Upper lobe of right lung (tissue), 1 donor: ENCODE results near the gene CSDE1. TPM values are rescaled to one million over a fixed set of nuclear protein-coding genes. Genes with fewer than 3 reads are reported as not detected.

Experiments
- ATAC-seq: fragments of 200-7000 bp; cut with Tn5 transposase; one replicate; pipeline ENCODE4 v1.9.1; 2020; ENCODE audit warnings: mild to moderate bottlenecking, moderate library complexity
- DNase-seq: peaks from one replicate; pipeline ENCODE4 v3.0.0-alpha.2; 2020
- H3K27ac ChIP-seq: fragments of 200-600 bp; one replicate; pipeline ENCODE4 v1.8.0; 2022
- H3K27me3 ChIP-seq: fragments of 200-600 bp; one replicate; pipeline ENCODE4 v1.8.0; 2022; ENCODE audit warnings: mild to moderate bottlenecking
- H3K36me3 ChIP-seq: fragments of 200-600 bp; one replicate; pipeline ENCODE4 v1.8.0; 2022
- H3K4me1 ChIP-seq: fragments of 200-600 bp; one replicate; pipeline ENCODE4 v1.8.0; 2022
- H3K4me3 ChIP-seq: fragments of 200-600 bp; one replicate; pipeline ENCODE4 v1.8.0; 2022; ENCODE audit warnings: mild to moderate bottlenecking
- H3K9me3 ChIP-seq: fragments of 200-600 bp; one replicate; pipeline ENCODE4 v1.8.0; 2022
- CTCF ChIP-seq: fragments of 200-600 bp; IDR thresholded peaks from one replicate; pipeline ENCODE4 v1.8.0; 2022; ENCODE audit warnings: antibody characterized with exemption
- intact Hi-C: fragments of 100-400 bp; cut with DNase I; formaldehyde crosslinking; loops from one replicate; pipeline ENCODE4 v1.11.0; 2022
- total RNA-seq: library from RNA; stranded (reverse); fragmentation: NEBNext Ultra II Directional; extraction: Animal tissue kit (Norgen Biotek cat#: 25700); gene quantifications from one replicate; pipeline ENCODE4 v1.2.1, GENCODE V29; 2021
- donor health status: DM: no; HTN: yes; CAD: no; lungs with severe emphysema.

CSDE1 gene
- total RNA-seq, 1 donor from 2014 or later, result 551 TPM

GRCh38 chr1:114671011-114671938 lies 86.5 kb downstream of the CSDE1 start:
- ATAC-seq (no peak), DNase-seq (no peak)
- no peaks in the 10 kb centered on the region for H3K27me3 ChIP-seq
- no peaks in the 10 kb centered on the region for H3K9me3 ChIP-seq
- no peaks in the 10 kb centered on the region for H3K36me3 ChIP-seq
- intact Hi-C loops, result no loop called here
- H3K4me3 ChIP-seq, result peak overlapping the region; percentile 72
- TF ChIP-seq CTCF, result peak; percentile 39
- peak overlapping the region; percentile 7 for H3K27ac ChIP-seq
- H3K4me1 ChIP-seq, result peaks cover 8% of the 10 kb centered on the region

GRCh38 chr1:114670083-114671010 lies 87.4 kb downstream of the CSDE1 start:
- intact Hi-C loops, result no loop called here
- TF ChIP-seq CTCF, result peak; percentile 26
- Histone ChIP-seq H3K4me1 (peaks cover 8% of the 10 kb centered on the region), H3K27ac (peak overlapping the region; percentile 84), H3K9me3 (no peaks in the 10 kb centered on the region), H3K27me3 (no peaks in the 10 kb centered on the region), H3K4me3 (peak overlapping the region; percentile 72), H3K36me3 (no peaks in the 10 kb centered on the region)
- ATAC-seq (peak; percentile 98), DNase-seq (peak; percentile 98)

- peak; percentile 72 for ATAC-seq
- no peak for TF ChIP-seq CTCF
- Histone ChIP-seq H3K27me3 (no peaks in the 10 kb centered on the region), H3K27ac (peak within 1 kb of the TSS; percentile 84), H3K36me3 (no peaks in the 10 kb centered on the region), H3K4me1 (peaks cover 8% of the 10 kb centered on the region), H3K4me3 (peak within 1 kb of the TSS; percentile 72), H3K9me3 (no peaks in the 10 kb centered on the region)
- no peak for DNase-seq
- intact Hi-C loops, result no loop called here
Measured at GRCh38 chr1:114669562-114670082, 88.2 kb downstream of the CSDE1 start, which contains the start of gene DENND2C. DENND2C (minus strand) TSS chr1:114670049; CDS start chr1:114625984, 44,065 bp downstream.

DNA sequence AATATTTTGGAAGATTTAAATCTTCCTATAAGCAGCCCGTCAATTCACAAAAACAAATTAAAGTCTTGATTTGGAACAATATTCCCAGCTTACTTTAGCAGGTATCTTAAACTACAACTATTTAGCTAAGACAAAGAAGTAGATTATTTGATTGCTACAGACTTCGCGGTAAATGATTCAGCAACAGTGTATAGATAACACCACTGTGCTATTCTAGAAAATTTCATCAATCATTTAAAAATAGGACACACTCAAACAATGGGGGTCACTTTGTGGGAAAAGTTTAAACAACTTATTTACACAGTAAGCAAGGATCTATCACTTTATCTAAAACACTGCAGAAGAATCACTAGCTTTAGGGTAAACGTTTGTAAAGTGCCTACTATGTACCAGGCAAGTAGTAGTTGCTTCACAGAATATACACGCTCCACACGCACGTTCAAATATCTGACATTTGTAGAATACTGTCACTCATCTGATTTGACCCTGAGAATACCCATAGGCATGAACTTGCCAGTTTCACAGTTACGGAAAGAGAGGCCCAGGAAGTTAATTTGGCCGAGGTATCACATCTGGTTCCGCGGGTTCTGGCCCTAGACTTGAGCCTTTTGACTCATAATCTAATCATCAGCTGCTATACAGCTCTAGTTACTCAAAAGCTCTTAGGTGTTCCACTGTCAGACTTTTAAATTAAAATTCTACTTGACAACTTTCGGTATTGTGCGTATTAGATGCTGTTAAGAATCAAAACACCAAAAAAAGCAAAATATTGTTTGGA lies 88.8 kb downstream of the CSDE1 start:
- H3K36me3 ChIP-seq, result no peaks in the 10 kb centered on the region
- no peak for TF ChIP-seq CTCF
- H3K9me3 ChIP-seq, result no peaks in the 10 kb centered on the region
- H3K4me3 ChIP-seq, result peak overlapping the region; percentile 72
- no peak for ATAC-seq
- peak overlapping the region; percentile 84 for H3K27ac ChIP-seq
- intact Hi-C loops, result no loop called here
- no peak for DNase-seq
- H3K27me3 ChIP-seq, result no peaks in the 10 kb centered on the region
- H3K4me1 ChIP-seq, result peaks cover 8% of the 10 kb centered on the region

GRCh38 chr1:114668373-114668772 lies 89.4 kb downstream of the CSDE1 start:
- H3K9me3 ChIP-seq, result no peaks in the 10 kb centered on the region
- H3K4me3 ChIP-seq, result no peak overlapping the region
- H3K36me3 ChIP-seq, result no peaks in the 10 kb centered on the region
- intact Hi-C loops, result no loop called here
- no peak for DNase-seq
- TF ChIP-seq CTCF, result no peak
- ATAC-seq, result no peak
- H3K4me1 ChIP-seq, result peaks cover 8% of the 10 kb centered on the region
- no peak overlapping the region for H3K27ac ChIP-seq
- H3K27me3 ChIP-seq, result no peaks in the 10 kb centered on the region
